Testis (tissue), 3 donors: Measurements from ENCODE around the gene ABCA4. TPM values are rescaled to one million over a fixed set of nuclear protein-coding genes. Genes with fewer than 3 reads are reported as not detected.

Source experiments
- DNase-seq: peaks from one replicate; pipeline ENCODE4 v3.0.0-alpha.2; 2019
- H3K27ac ChIP-seq, 2 donors: fragments of 200-600 bp; sonication (generic); one replicate each; pipeline ENCODE4 v1.5.1; 2019
- H3K27me3 ChIP-seq: fragments of 200-600 bp; sonication (generic); one replicate; pipeline ENCODE4 v1.5.1; 2019
- H3K36me3 ChIP-seq: fragments of 200-600 bp; sonication (generic); one replicate; pipeline ENCODE4 v1.5.1; 2017; ENCODE audit warnings: low read depth; ENCODE audit errors: missing control alignments
- H3K4me1 ChIP-seq: fragments of 200-600 bp; sonication (generic); one replicate; pipeline ENCODE4 v1.5.1; 2019
- H3K4me3 ChIP-seq, 2 donors: fragments of 200-600 bp; sonication (generic); one replicate each; pipeline ENCODE4 v1.5.1; 2017 to 2019
- H3K9me3 ChIP-seq: fragments of 200-600 bp; sonication (generic); one replicate; pipeline ENCODE4 v1.5.1; 2017
- CTCF ChIP-seq, 3 experiments: fragments of 450-650 bp in 2 of 3; fragments of 200-600 bp in 1 of 3; sonication (generic) in 1 of 3; IDR thresholded peaks; one replicate each; pipeline ENCODE4 v1.5.1; 2016 to 2019; ENCODE audit warnings: antibody characterized with exemption in 3 of 3, mild to moderate bottlenecking in 2 of 3, moderate library complexity in 1 of 3
- POLR2A ChIP-seq: fragments of 450-650 bp; IDR thresholded peaks from one replicate; pipeline ENCODE4 v1.6.1; 2017; ENCODE audit warnings: antibody characterized with exemption, mild to moderate bottlenecking, moderate library complexity
- WGBS, 2 donors: methylation state at CpG; one replicate each; pipeline ENCODE4 v1.1.5; 2018; 5-methylcytosine and 5-hydroxymethylcytosine counted together
- intact Hi-C: fragments of 100-400 bp; cut with DNase I; formaldehyde crosslinking; loops from one replicate; pipeline ENCODE4 v1.15.1; 2023; ENCODE audit warnings: low total_unique reads
- polyA plus RNA-seq: library from polyadenylated mRNA; stranded (reverse); fragments of 350-450 nt; fragmentation: Illumina TruSeq; extraction: RNeasy Lipid Tissue Mini Kit (QIAGEN cat#74804); gene quantifications from one replicate; pipeline ENCODE4 v1.2.3, GENCODE V29; 2014; ENCODE audit warnings: low read depth, low replicate concordance; ENCODE audit not compliant: insufficient read depth
- total RNA-seq, 2 donors: library from RNA; depleted of rRNA; stranded (reverse); fragments of >200 nt; gene quantifications; one replicate each; pipeline ENCODE4 v1.2.3, GENCODE V29; 2016

ABCA4 gene
- total and polyA plus RNA-seq, 3 donors from 2014 or later: 1.6 to 1.8 (median 1.8) TPM

GRCh38 chr1:94142022-94142421, 21.1 kb upstream of the ABCA4 start:
- Histone ChIP-seq H3K4me3 (no peak overlapping the region), H3K9me3 (no peaks in the 10 kb centered on the region), H3K4me1 (no peaks in the 10 kb centered on the region), H3K36me3 (no peaks in the 10 kb centered on the region), H3K27ac (no peak overlapping the region), H3K27me3 (no peaks in the 10 kb centered on the region)
- no peak for DNase-seq
- intact Hi-C loops: no loop called here
- WGBS, 2 donors: 73 to 93% methylated on average over 1 of the region's 1 CpG
- TF ChIP-seq POLR2A (no peak), CTCF (IDR thresholded peaks at IDR 0.05) (no peak)

- H3K9me3 ChIP-seq: no peaks in the 10 kb centered on the region
- intact Hi-C loops: no loop called here
- H3K27me3 ChIP-seq: no peaks in the 10 kb centered on the region
- no peak for DNase-seq
- TF ChIP-seq CTCF (IDR thresholded peaks at IDR 0.05): no peak
- no peak for TF ChIP-seq POLR2A
- H3K4me3 ChIP-seq: no peak overlapping the region
- WGBS, 2 donors: 91 to 98% methylated on average over 5 of the region's 5 CpGs
- no peak overlapping the region for H3K27ac ChIP-seq
- H3K4me1 ChIP-seq: no peaks in the 10 kb centered on the region
- H3K36me3 ChIP-seq: no peaks in the 10 kb centered on the region
Observed at GRCh38 chr1:94132111-94132510, 11.2 kb upstream of the ABCA4 start.

- WGBS, 2 donors: 81 to 85% methylated on average over 8 of the region's 8 CpGs
- H3K27ac ChIP-seq: no peak overlapping the region
- DNase-seq: no peak
- no peaks in the 10 kb centered on the region for H3K9me3 ChIP-seq
- no peaks in the 10 kb centered on the region for H3K27me3 ChIP-seq
- TF ChIP-seq POLR2A (no peak), CTCF (IDR thresholded peaks at IDR 0.05) (no peak)
- H3K4me3 ChIP-seq: no peak overlapping the region
- H3K4me1 ChIP-seq: no peaks in the 10 kb centered on the region
- no peaks in the 10 kb centered on the region for H3K36me3 ChIP-seq
- intact Hi-C loops: no loop called here
Observed at GRCh38 chr1:94130851-94131595, 10.1 kb upstream of the ABCA4 start.

- no peaks in the 10 kb centered on the region for H3K36me3 ChIP-seq
- H3K27me3 ChIP-seq: no peaks in the 10 kb centered on the region
- H3K4me1 ChIP-seq: no peaks in the 10 kb centered on the region
- TF ChIP-seq POLR2A (no peak), CTCF (IDR thresholded peaks at IDR 0.05) (no peak)
- DNase-seq: no peak
- 84 to 87% methylated on average over 3 of the region's 3 CpGs for WGBS, 2 donors
- H3K27ac ChIP-seq: no peak overlapping the region
- H3K4me3 ChIP-seq: no peak overlapping the region
- intact Hi-C loops: no loop called here
- H3K9me3 ChIP-seq: no peaks in the 10 kb centered on the region
Observed at GRCh38 chr1:94126651-94127050, 5.7 kb upstream of the ABCA4 start.
